H9 (cell line): ENCODE results near the gene ARID1B. TPM values are rescaled to one million over a fixed set of nuclear protein-coding genes. Genes with fewer than 3 reads are reported as not detected.

ENCODE experiments used
- DNase-seq: peaks from one replicate; pipeline ENCODE4 v3.0.0-alpha.2; 2017
- H2AFZ ChIP-seq: one replicate; pipeline ENCODE4 v1.6.1; 2013; ENCODE audit warnings: mild to moderate bottlenecking, low read length, control low read depth, moderate library complexity
- H2AK5ac ChIP-seq: 2 replicates; pipeline ENCODE4 v1.6.1; 2013; ENCODE audit warnings: low read length, control low read depth, mixed read lengths; ENCODE audit not compliant: insufficient read length
- H2BK120ac ChIP-seq: one replicate; pipeline ENCODE4 v1.6.1; 2013; ENCODE audit warnings: low read depth, mild to moderate bottlenecking, low read length, control low read depth, inconsistent platforms; ENCODE audit not compliant: poor library complexity, severe bottlenecking
- H2BK12ac ChIP-seq: 2 replicates; pipeline ENCODE4 v1.6.1; 2013; ENCODE audit warnings: low read length, control low read depth, mixed read lengths, low read depth; ENCODE audit not compliant: insufficient read length
- H2BK15ac ChIP-seq: 2 replicates; pipeline ENCODE4 v1.6.1; 2013; ENCODE audit warnings: low read depth, low read length, control low read depth
- H2BK20ac ChIP-seq: one replicate; pipeline ENCODE4 v1.6.1; 2013; ENCODE audit warnings: low read depth, mild to moderate bottlenecking, low read length, control low read depth, inconsistent platforms; ENCODE audit not compliant: poor library complexity, severe bottlenecking
- H2BK5ac ChIP-seq: 2 replicates; pipeline ENCODE4 v1.6.1; 2013; ENCODE audit warnings: low read length, control low read depth, mixed read lengths; ENCODE audit not compliant: insufficient read length
- H3K14ac ChIP-seq: 2 replicates; pipeline ENCODE4 v1.6.1; 2013; ENCODE audit warnings: low read length, control low read depth; ENCODE audit not compliant: insufficient read depth
- H3K18ac ChIP-seq: 2 replicates; pipeline ENCODE4 v1.6.1; 2013; ENCODE audit warnings: low read depth, mild to moderate bottlenecking, mixed read lengths, low read length, control low read depth; ENCODE audit not compliant: insufficient read length
- H3K23ac ChIP-seq: 2 replicates; pipeline ENCODE4 v1.6.1; 2013; ENCODE audit warnings: low read length, control low read depth, mixed read lengths, low read depth; ENCODE audit not compliant: insufficient read length
- H3K23me2 ChIP-seq: 2 replicates; pipeline ENCODE4 v1.6.1; 2013; ENCODE audit warnings: low read depth, mild to moderate bottlenecking, mixed read lengths, low read length, control low read depth; ENCODE audit not compliant: insufficient read length, poor library complexity, severe bottlenecking
- H3K27ac ChIP-seq: 2 replicates; pipeline ENCODE4 v1.5.1; 2013; ENCODE audit warnings: low read length, control low read depth, mixed read lengths, low read depth; ENCODE audit not compliant: insufficient read length
- H3K27me3 ChIP-seq: 2 replicates; pipeline ENCODE4 v1.6.1; 2013; ENCODE audit warnings: low read length, control low read depth, inconsistent platforms; ENCODE audit not compliant: insufficient read depth
- H3K4ac ChIP-seq: 2 replicates; pipeline ENCODE4 v1.6.1; 2013; ENCODE audit warnings: low read depth, mild to moderate bottlenecking, control low read depth, inconsistent platforms, low read length, moderate library complexity
- H3K4me1 ChIP-seq: 2 replicates; pipeline ENCODE4 v1.6.1; 2013; ENCODE audit warnings: low read length, control low read depth, inconsistent platforms; ENCODE audit not compliant: insufficient read depth
- H3K4me2 ChIP-seq: 2 replicates; pipeline ENCODE4 v1.6.1; 2013; ENCODE audit warnings: low read length, control low read depth, mixed read lengths; ENCODE audit not compliant: insufficient read length, insufficient read depth
- H3K56ac ChIP-seq: 2 replicates; pipeline ENCODE4 v1.6.1; 2013; ENCODE audit warnings: low read depth, mild to moderate bottlenecking, mixed read lengths, low read length, control low read depth; ENCODE audit not compliant: insufficient read length
- H3K79me1 ChIP-seq: 2 replicates; pipeline ENCODE4 v1.6.1; 2013; ENCODE audit warnings: low read depth, mild to moderate bottlenecking, moderate library complexity, low read length, control low read depth, inconsistent platforms; ENCODE audit not compliant: insufficient read depth, poor library complexity, severe bottlenecking
- H3K79me2 ChIP-seq: 2 replicates; pipeline ENCODE4 v1.6.1; 2013; ENCODE audit warnings: low read length, control low read depth, inconsistent platforms; ENCODE audit not compliant: insufficient read depth
- H3K9ac ChIP-seq: 2 replicates; pipeline ENCODE4 v1.6.1; 2013; ENCODE audit warnings: low read length, control low read depth, mixed read lengths; ENCODE audit not compliant: insufficient read length; ENCODE audit errors: extremely low read depth
- H3K9me3 ChIP-seq: one replicate; pipeline ENCODE4 v1.6.1; 2013; ENCODE audit warnings: low read depth, low read length, inconsistent platforms; ENCODE audit not compliant: control insufficient read depth
- H3T11ph ChIP-seq: one replicate; pipeline ENCODE4 v1.6.1; 2013; ENCODE audit warnings: mild to moderate bottlenecking, low read length, control low read depth, inconsistent platforms
- H4K20me1 ChIP-seq: one replicate; pipeline ENCODE4 v1.6.1; 2013; ENCODE audit not compliant: control insufficient read depth, insufficient read length, insufficient read depth
- H4K5ac ChIP-seq: 2 replicates; pipeline ENCODE4 v1.6.1; 2013; ENCODE audit warnings: low read depth, mild to moderate bottlenecking, mixed read lengths, low read length, control low read depth; ENCODE audit not compliant: insufficient read length
- H4K8ac ChIP-seq: replicated peaks from 2 replicates; pipeline ENCODE4 v1.6.1; 2013; ENCODE audit warnings: low read length, control low read depth, mixed read lengths, low read depth; ENCODE audit not compliant: insufficient read length
- H4K91ac ChIP-seq: 2 replicates; pipeline ENCODE4 v1.6.1; 2013; ENCODE audit warnings: low read depth, mild to moderate bottlenecking, moderate library complexity, mixed read lengths, low read length, control low read depth; ENCODE audit not compliant: insufficient read length
- H3K27ac Mint-ChIP-seq, 3 experiments: 2 replicates in 2 of 3; 3 replicates in 1 of 3; pipeline ENCODE4 v1.8.0; 2020 to 2021; ENCODE audit warnings: mixed read lengths in 3 of 3, mild to moderate bottlenecking in 1 of 3, moderate library complexity in 1 of 3
- H3K27me3 Mint-ChIP-seq: 2 replicates; pipeline ENCODE4 v1.8.0; 2021; ENCODE audit warnings: low read depth, mild to moderate bottlenecking, moderate library complexity, mixed read lengths
- H3K36me3 Mint-ChIP-seq, 3 experiments: 2 replicates in 2 of 3; 3 replicates in 1 of 3; pipeline ENCODE4 v1.8.0; 2020 to 2021; ENCODE audit warnings: low read depth in 3 of 3, mixed read lengths in 3 of 3; ENCODE audit not compliant: insufficient read depth in 1 of 3
- H3K4me1 Mint-ChIP-seq, 2 experiments: 2 replicates each; pipeline ENCODE4 v1.8.0; 2020; ENCODE audit warnings: mixed read lengths in 2 of 2
- H3K4me3 Mint-ChIP-seq, 2 experiments: 2 replicates in 1 of 2; 3 replicates in 1 of 2; pipeline ENCODE4 v1.8.0; 2020 to 2021; ENCODE audit warnings: mild to moderate bottlenecking in 2 of 2, mixed read lengths in 2 of 2, moderate library complexity in 1 of 2
- H3K9me3 Mint-ChIP-seq, 2 experiments: 2 replicates in 1 of 2; 3 replicates in 1 of 2; pipeline ENCODE4 v1.8.0; 2020; ENCODE audit warnings: mild to moderate bottlenecking in 2 of 2, mixed read lengths in 2 of 2, moderate library complexity in 1 of 2
- WGBS: extraction: QIAGEN DNeasy Blood & Tissue Kit; methylation state at CpG from one replicate; pipeline ENCODE4 v1.1.7; 2013; ENCODE audit warnings: missing lambda C conversion rate, low lambda C conversion rate, mixed read lengths; ENCODE audit not compliant: insufficient read length; ENCODE audit errors: extremely low coverage; 5-methylcytosine and 5-hydroxymethylcytosine counted together
- total RNA-seq: library from RNA; stranded (reverse); gene quantifications from 2 replicates; pipeline ENCODE4 v1.2.1, GENCODE V29; 2021
- TF ChIP-seq, protein P1 (sequence below): fragments of 200-600 bp; sonication (generic); conservative IDR thresholded peaks from 3 replicates; pipeline ENCODE4 v1.8.0; 2021; ENCODE audit warnings: antibody characterized with exemption, mild to moderate bottlenecking

ARID1B gene
- total RNA-seq, 1 experiment from 2014 or later: 88.2 TPM

DNA sequence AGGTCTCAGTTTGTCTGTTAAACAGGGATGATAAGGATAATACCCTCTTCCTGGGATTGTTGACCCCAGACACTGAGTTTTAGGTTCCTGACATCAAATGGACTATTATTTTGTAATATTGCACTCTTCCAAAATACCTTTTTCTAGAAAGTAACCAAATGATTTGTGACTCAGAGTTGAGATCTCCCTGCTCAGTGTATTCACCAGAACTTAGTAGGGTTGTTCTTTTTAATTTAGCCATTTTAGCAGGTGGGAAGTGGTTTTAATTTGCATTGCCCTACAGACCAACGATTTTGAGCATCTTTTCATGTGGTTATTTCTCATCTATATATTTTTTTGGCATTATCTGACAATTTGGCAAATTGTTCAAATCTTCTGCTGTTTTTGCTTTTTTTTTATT is 471.1 kb downstream of the ARID1B start:
- Histone ChIP-seq H3K27me3 (no peaks in the 10 kb centered on the region), H2BK12ac (no peak overlapping the region), H4K91ac (no peak overlapping the region), H3K56ac (no peak overlapping the region), H2AK5ac (no peak overlapping the region), H3K14ac (no peak overlapping the region), H4K8ac (no peak overlapping the region), H3T11ph (no peak overlapping the region), H4K20me1 (no peaks in the 10 kb centered on the region), H3K18ac (no peak overlapping the region), H3K27ac (no peak overlapping the region), H3K9me3 (no peaks in the 10 kb centered on the region), H4K5ac (no peak overlapping the region), H3K23me2 (no peaks in the 10 kb centered on the region), H3K4me1 (no peaks in the 10 kb centered on the region), H3K9ac (no peak overlapping the region), H2AFZ (no peak overlapping the region), H2BK15ac (no peak overlapping the region), H2BK20ac (no peak overlapping the region), H2BK5ac (no peak overlapping the region), H2BK120ac (no peak overlapping the region), H3K23ac (no peak overlapping the region), H3K79me1 (no peaks in the 10 kb centered on the region), H3K4ac (no peak overlapping the region), H3K79me2 (no peaks in the 10 kb centered on the region), H3K4me2 (no peak overlapping the region)
- WGBS: no CpG with 5 or more reads among the region's 1 CpG
- H3K27ac Mint-ChIP-seq: peak overlapping the region in 1 of 3 experiments; percentile 22; a peak in 1 of 7 replicates
- peaks cover 0 to 8% (median 0%) of the 10 kb centered on the region in 3 experiments; a peak in 2 of 7 replicates for H3K36me3 Mint-ChIP-seq
- H3K27me3 Mint-ChIP-seq: peaks cover 9% of the 10 kb centered on the region
- peaks cover 6 to 8% of the 10 kb centered on the region in 2 experiments; a peak in 4 of 5 replicates for H3K9me3 Mint-ChIP-seq
- H3K4me3 Mint-ChIP-seq: no peak overlapping the region
- DNase-seq: no peak
- TF ChIP-seq, protein P1, sequence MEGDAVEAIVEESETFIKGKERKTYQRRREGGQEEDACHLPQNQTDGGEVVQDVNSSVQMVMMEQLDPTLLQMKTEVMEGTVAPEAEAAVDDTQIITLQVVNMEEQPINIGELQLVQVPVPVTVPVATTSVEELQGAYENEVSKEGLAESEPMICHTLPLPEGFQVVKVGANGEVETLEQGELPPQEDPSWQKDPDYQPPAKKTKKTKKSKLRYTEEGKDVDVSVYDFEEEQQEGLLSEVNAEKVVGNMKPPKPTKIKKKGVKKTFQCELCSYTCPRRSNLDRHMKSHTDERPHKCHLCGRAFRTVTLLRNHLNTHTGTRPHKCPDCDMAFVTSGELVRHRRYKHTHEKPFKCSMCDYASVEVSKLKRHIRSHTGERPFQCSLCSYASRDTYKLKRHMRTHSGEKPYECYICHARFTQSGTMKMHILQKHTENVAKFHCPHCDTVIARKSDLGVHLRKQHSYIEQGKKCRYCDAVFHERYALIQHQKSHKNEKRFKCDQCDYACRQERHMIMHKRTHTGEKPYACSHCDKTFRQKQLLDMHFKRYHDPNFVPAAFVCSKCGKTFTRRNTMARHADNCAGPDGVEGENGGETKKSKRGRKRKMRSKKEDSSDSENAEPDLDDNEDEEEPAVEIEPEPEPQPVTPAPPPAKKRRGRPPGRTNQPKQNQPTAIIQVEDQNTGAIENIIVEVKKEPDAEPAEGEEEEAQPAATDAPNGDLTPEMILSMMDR: no peak
- H3K4me1 Mint-ChIP-seq: peaks cover 0 to 11% of the 10 kb centered on the region in 2 experiments; a peak in 2 of 4 replicates
